ENCODE measurements around the gene CPA4. TPM values are rescaled to one million over a fixed set of nuclear protein-coding genes. Genes with fewer than 3 reads are reported as not detected.
A peak's percentile ranks its signal among the peaks of the same experiment; 100 is the strongest.

The CPA4 gene
- total RNA-seq, 1 experiment from 2014 or later, result 29.9 TPM

- peak; percentile 97 for DNase-seq (ENCODE audit: low read depth)
Measured at GRCh38 chr7:130363026-130363847, 70.3 kb downstream of the CPA4 start.

GRCh38 chr7:130364451-130364850 lies 71.5 kb downstream of the CPA4 start:
- DNase-seq (ENCODE audit: low read depth), result no peak

- no peak for DNase-seq (ENCODE audit: low read depth)
Measured at GRCh38 chr7:130365088-130365487, 72.1 kb downstream of the CPA4 start.

- DNase-seq (ENCODE audit: low read depth), result peak; percentile 58
Measured at GRCh38 chr7:130365511-130366441, 72.8 kb downstream of the CPA4 start.

GRCh38 chr7:130366564-130366963 lies 73.6 kb downstream of the CPA4 start:
- DNase-seq (ENCODE audit: low read depth), result no peak

GRCh38 chr7:130367088-130367755 lies 74.3 kb downstream of the CPA4 start:
- no peak for DNase-seq (ENCODE audit: low read depth)

GRCh38 chr7:130367836-130368746 lies 75.1 kb downstream of the CPA4 start:
- no peak for DNase-seq (ENCODE audit: low read depth)

- peak; percentile 49 for DNase-seq (ENCODE audit: low read depth)
Measured at GRCh38 chr7:130369110-130369711, 76.2 kb downstream of the CPA4 start.

GRCh38 chr7:130369831-130370550 lies 77.0 kb downstream of the CPA4 start:
- DNase-seq (ENCODE audit: low read depth), result no peak

GRCh38 chr7:130371046-130371445 lies 78.1 kb downstream of the CPA4 start:
- DNase-seq (ENCODE audit: low read depth), result peak; percentile 26

- no peak for DNase-seq (ENCODE audit: low read depth)
Measured at GRCh38 chr7:130372402-130373165, 79.6 kb downstream of the CPA4 start.

Other genes with a start within 250 kb of the CPA4 start
- 35.0 and 35.2 TPM in 2 replicates for gene ZC3HC1, start 241.8 kb upstream of the CPA4 start, total RNA-seq (2014; rRNA removed; shearing (Covaris generic))
- gene KLHDC10, start 222.6 kb upstream of the CPA4 start, total RNA-seq (2014; rRNA removed; shearing (Covaris generic)), result 7.3 and 13.1 TPM in 2 replicates
- gene TMEM209, start 87.8 kb upstream of the CPA4 start, total RNA-seq (2014; rRNA removed; shearing (Covaris generic)), result 16.6 and 18.2 TPM in 2 replicates
- gene SSMEM1, start 85.3 kb upstream of the CPA4 start, total RNA-seq (2014; rRNA removed; shearing (Covaris generic)), result not detected in 2 replicates
- not detected in 2 replicates for gene CPA2, start 26.3 kb upstream of the CPA4 start, total RNA-seq (2014; rRNA removed; shearing (Covaris generic))
- not detected in 2 replicates for gene CPA5, start 51.7 kb downstream of the CPA4 start, total RNA-seq (2014; rRNA removed; shearing (Covaris generic))
- not detected in 2 replicates for gene CPA1, start 87.3 kb downstream of the CPA4 start, total RNA-seq (2014; rRNA removed; shearing (Covaris generic))
- 12.1 and 16.5 TPM in 2 replicates for gene CEP41, start 147.9 kb downstream of the CPA4 start, total RNA-seq (2014; rRNA removed; shearing (Covaris generic))
- gene MEST, start 198.9 kb downstream of the CPA4 start, total RNA-seq (2014; rRNA removed; shearing (Covaris generic)), result 0.21 and 0.30 TPM in 2 replicates

Data from HT1080 (cell line).